ENCODE results near the gene PPP1R1C. TPM values are rescaled to one million over a fixed set of nuclear protein-coding genes. Genes with fewer than 3 reads are reported as not detected.

Gene PPP1R1C
- total RNA-seq, 1 experiment from 2014 or later, result 3.4 TPM

- TF ChIP-seq ARID4B (CRISPR knock-in tag; IDR thresholded peaks at IDR 0.05; ENCODE audit: borderline replicate concordance) (no peak), PREB (CRISPR knock-in tag; IDR thresholded peaks at IDR 0.05; ENCODE audit: borderline replicate concordance) (no peak), STAT6 (CRISPR knock-in tag; conservative IDR thresholded peaks at IDR 0.05; ENCODE audit: low read depth) (no peak), ZNF671 (CRISPR knock-in tag; IDR thresholded peaks at IDR 0.05) (no peak), ZNF532 (CRISPR knock-in tag; IDR thresholded peaks at IDR 0.05; ENCODE audit: borderline replicate concordance) (no peak), ZBTB43 (CRISPR knock-in tag; IDR thresholded peaks at IDR 0.05) (no peak), FOXP4 (CRISPR knock-in tag; IDR thresholded peaks at IDR 0.05) (no peak), CDX4 (CRISPR knock-in tag; IDR thresholded peaks at IDR 0.05; ENCODE audit: borderline replicate concordance) (no peak), JUN (CRISPR knock-in tag; IDR thresholded peaks at IDR 0.05) (no peak), TCF7 (CRISPR knock-in tag; IDR thresholded peaks at IDR 0.05; ENCODE audit: low read depth) (no peak)
These were observed 52.9 kb downstream of the PPP1R1C start (continued) for GRCh38 chr2:182038576-182038975.
